SK-N-SH (cell line): ENCODE data around the gene CD69. TPM values are rescaled to one million over a fixed set of nuclear protein-coding genes. Genes with fewer than 3 reads are reported as not detected.
"Not testable (repeated sequence)": the region's sequence is repeated elsewhere in the genome, so short reads cannot be mapped to it uniquely, and the experiment has no call there.

Experiments used
- CTCF ChIA-PET: fragments of 300-600, 350-600 bp; formaldehyde crosslinking; extraction: SDS; loops from one replicate; lab custom pipeline; 2021; lab: Yijun Ruan, JAX
- POLR2A ChIA-PET: fragments of 350-600 bp; sonication (Branson Sonifier 250); formaldehyde crosslinking; extraction: SDS; loops from one replicate; lab custom pipeline; 2020; ENCODE audit warnings: antibody characterized with exemption, inconsistent platforms; lab: Yijun Ruan, JAX
- DNase-seq: peaks from one replicate; pipeline ENCODE4 v3.0.0; 2012
- H2AFZ ChIP-seq: fragments of 200-600 bp; sonication (generic); 2 replicates; pipeline ENCODE4 v1.8.1; 2016; ENCODE audit warnings: antibody characterized with exemption, mild to moderate bottlenecking, low read depth
- H3F3A ChIP-seq: fragments of 200-600 bp; sonication (generic); replicated peaks from 2 replicates; pipeline ENCODE3; 2016; ENCODE audit warnings: antibody characterized with exemption, mild to moderate bottlenecking; ENCODE audit not compliant: insufficient read depth
- H3K27ac ChIP-seq, 2 experiments: fragments of 200-500 bp in 1 of 2; fragments of 200-600 bp in 1 of 2; sonication (Bioruptor generic) in 1 of 2; sonication (generic), shearing (Covaris generic) in 1 of 2; 2 replicates each; pipeline versions ENCODE4 v1.5.1 to v1.6.1; 2014 to 2016; ENCODE audit warnings: low read depth in 2 of 2, inconsistent platforms in 1 of 2, low read length in 1 of 2, mild to moderate bottlenecking in 1 of 2, mixed read lengths in 1 of 2
- H3K27me3 ChIP-seq: fragments of 200-600 bp; sonication (generic), shearing (Covaris generic); 2 replicates; pipeline ENCODE4 v1.6.1; 2016; ENCODE audit warnings: mixed run types; ENCODE audit not compliant: insufficient read depth
- H3K36me3 ChIP-seq, 2 experiments: fragments of 200-500 bp in 1 of 2; fragments of 200-600 bp in 1 of 2; sonication (Bioruptor generic) in 1 of 2; sonication (generic) in 1 of 2; replicated peaks in 1 of 2; 2 replicates each; pipeline versions ENCODE3 to v1.5.1; 2014 to 2016; ENCODE audit warnings: low read length in 1 of 2, mild to moderate bottlenecking in 1 of 2; ENCODE audit not compliant: insufficient read depth in 2 of 2, control insufficient read depth in 1 of 2
- H3K4me1 ChIP-seq, 2 experiments: fragments of 200-500 bp in 1 of 2; fragments of 200-600 bp in 1 of 2; sonication (Bioruptor generic) in 1 of 2; sonication (generic), shearing (Covaris generic) in 1 of 2; 2 replicates each; pipeline versions ENCODE4 v1.5.1 to v1.6.1; 2014 to 2016; ENCODE audit warnings: low read depth in 1 of 2, low read length in 1 of 2, mixed run types in 1 of 2; ENCODE audit not compliant: insufficient read depth in 2 of 2, control insufficient read depth in 1 of 2
- H3K4me2 ChIP-seq: fragments of 200-600 bp; sonication (generic), shearing (Covaris generic); 2 replicates; pipeline ENCODE4 v1.6.1; 2017; ENCODE audit warnings: mixed run types
- H3K4me3 ChIP-seq, 2 experiments: fragments of 200-500 bp in 1 of 2; fragments of 200-600 bp in 1 of 2; sonication (Bioruptor generic) in 1 of 2; sonication (generic), shearing (Covaris generic) in 1 of 2; 2 replicates each; pipeline versions ENCODE4 v1.5.1 to v1.8.1; 2014 to 2016; ENCODE audit warnings: low read depth in 2 of 2, inconsistent platforms in 1 of 2, low read length in 1 of 2, mild to moderate bottlenecking in 1 of 2, mixed read lengths in 1 of 2, moderate library complexity in 1 of 2
- H3K79me2 ChIP-seq: fragments of 200-600 bp; sonication (generic); 2 replicates; pipeline ENCODE4 v1.8.1; 2017; ENCODE audit warnings: mild to moderate bottlenecking; ENCODE audit not compliant: insufficient read depth
- H3K9ac ChIP-seq: fragments of 200-600 bp; sonication (generic); 2 replicates; pipeline ENCODE4 v1.6.1; 2017; ENCODE audit warnings: mixed run types
- H3K9me2 ChIP-seq: fragments of 200-600 bp; sonication (generic); 2 replicates; pipeline ENCODE4 v1.6.1; 2017; ENCODE audit warnings: mixed run types
- H3K9me3 ChIP-seq: fragments of 200-600 bp; sonication (generic); 2 replicates; pipeline ENCODE4 v1.6.1; 2017; ENCODE audit warnings: mixed run types, mild to moderate bottlenecking, moderate library complexity
- H4K20me1 ChIP-seq: fragments of 200-600 bp; sonication (generic); 2 replicates; pipeline ENCODE4 v1.6.1; 2017; ENCODE audit warnings: mild to moderate bottlenecking, mixed run types; ENCODE audit not compliant: insufficient read depth
- CTCF ChIP-seq: fragments of 200-600 bp; sonication (generic); IDR thresholded peaks from 2 replicates; pipeline ENCODE4 v1.6.1; 2017; ENCODE audit warnings: antibody characterized with exemption, mild to moderate bottlenecking, moderate library complexity
- ELF1 ChIP-seq: IDR thresholded peaks from 2 replicates; pipeline ENCODE4 v1.4.0; 2012
- FOXM1 ChIP-seq: IDR thresholded peaks from 2 replicates; pipeline ENCODE4 v1.4.0; 2012; ENCODE audit warnings: low read depth, mild to moderate bottlenecking
- GABPA ChIP-seq: IDR thresholded peaks from 2 replicates; pipeline ENCODE4 v1.4.0; 2012; ENCODE audit warnings: low read depth, mild to moderate bottlenecking
- IRF3 ChIP-seq: fragments of 150-350 bp; IDR thresholded peaks from 2 replicates; pipeline ENCODE4 v1.6.1; 2016; ENCODE audit warnings: mild to moderate bottlenecking, low read depth, low read length
- JUND ChIP-seq: IDR thresholded peaks from 2 replicates; pipeline ENCODE4 v1.4.0; 2012
- NFIC ChIP-seq: IDR thresholded peaks from 2 replicates; pipeline ENCODE4 v1.4.0; 2012; ENCODE audit warnings: borderline replicate concordance
- NRF1 ChIP-seq: IDR thresholded peaks from 2 replicates; pipeline ENCODE4 v1.6.1; 2012; ENCODE audit warnings: low read depth, mild to moderate bottlenecking, low read length
- PBX3 ChIP-seq: IDR thresholded peaks from 2 replicates; pipeline ENCODE4; 2012
- POLR2AphosphoS5 ChIP-seq: IDR thresholded peaks from 2 replicates; pipeline ENCODE4 v1.6.1; 2012; ENCODE audit warnings: low read depth, low read length
- RFX5 ChIP-seq: IDR thresholded peaks from 2 replicates; pipeline ENCODE4 v1.6.1; 2012; ENCODE audit warnings: mild to moderate bottlenecking, improper control_type of control experiment, low read length
- RXRA ChIP-seq: IDR thresholded peaks from 2 replicates; pipeline ENCODE4 v1.4.0; 2012; ENCODE audit warnings: low read depth, mild to moderate bottlenecking, borderline replicate concordance
- TAF1 ChIP-seq: IDR thresholded peaks from 2 replicates; pipeline ENCODE4 v1.6.1; 2012; ENCODE audit warnings: low read depth, mild to moderate bottlenecking, low read length, moderate library complexity, borderline replicate concordance
- ZBTB33 ChIP-seq: IDR thresholded peaks from 2 replicates; pipeline ENCODE4 v1.4.0; 2012; ENCODE audit warnings: low read depth, borderline replicate concordance
- WGBS: methylation state at CpG from one replicate; pipeline ENCODE4 v1.1.6; 2017; ENCODE audit warnings: low lambda C conversion rate; 5-methylcytosine and 5-hydroxymethylcytosine counted together
- polyA plus RNA-seq, 3 experiments: library from polyadenylated mRNA; depleted of rRNA; stranded (reverse); fragments of >200 nt; gene quantifications; 2 replicates each; pipeline ENCODE4 v1.2.3, GENCODE V29; 2012
- TF ChIP-seq, protein P1 (sequence below): IDR thresholded peaks from 2 replicates; pipeline ENCODE4 v1.6.1; 2012; ENCODE audit warnings: mild to moderate bottlenecking, low read depth, low read length, moderate library complexity
- TF ChIP-seq, protein P2 (sequence below): fragments of 150-350 bp; IDR thresholded peaks from 2 replicates; pipeline ENCODE4 v1.6.1; 2017; ENCODE audit warnings: antibody characterized with exemption, low read length, low read depth, borderline replicate concordance

CD69 gene
- polyA plus RNA-seq, 1 of the 3 experiments (the other 2 are of a cell fraction), result not detected

- ChIA-PET CTCF (interaction anchor here (1.2 to 3.8 kb wide), 3 partner anchors 72 to 376 kb away, joined by 3 to 32 read pairs (median 12); no protein-coding TSS in a partner anchor), POLR2A (no interaction called here)
- Histone ChIP-seq H3K4me3 (no peak overlapping the region), H3K79me2 (no peaks in the 10 kb centered on the region), H2AFZ (no peak overlapping the region), H3K27ac (no peak overlapping the region), H3K9me2 (no peaks in the 10 kb centered on the region), H3K27me3 (no peaks in the 10 kb centered on the region; the same call in 1 of the 2 replicates), H3K4me2 (no peak overlapping the region), H3K4me1 (no peaks in the 10 kb centered on the region), H3K9me3 (no peaks in the 10 kb centered on the region), H3K36me3 (no peaks in the 10 kb centered on the region), H3K9ac (no peak overlapping the region), H4K20me1 (no peaks in the 10 kb centered on the region), H3F3A (no peaks in the 10 kb centered on the region)
- DNase-seq, result no peak
- no peak for TF ChIP-seq FOXM1
- no peak for TF ChIP-seq CTCF
- no peak for TF ChIP-seq ELF1
- TF ChIP-seq POLR2AphosphoS5, result no peak
- TF ChIP-seq NFIC, result no peak
- no peak for TF ChIP-seq NRF1
- TF ChIP-seq IRF3, result no peak
- no peak for TF ChIP-seq RFX5
- TF ChIP-seq PBX3, result no peak
- TF ChIP-seq RXRA, result no peak
- TF ChIP-seq, protein P1, sequence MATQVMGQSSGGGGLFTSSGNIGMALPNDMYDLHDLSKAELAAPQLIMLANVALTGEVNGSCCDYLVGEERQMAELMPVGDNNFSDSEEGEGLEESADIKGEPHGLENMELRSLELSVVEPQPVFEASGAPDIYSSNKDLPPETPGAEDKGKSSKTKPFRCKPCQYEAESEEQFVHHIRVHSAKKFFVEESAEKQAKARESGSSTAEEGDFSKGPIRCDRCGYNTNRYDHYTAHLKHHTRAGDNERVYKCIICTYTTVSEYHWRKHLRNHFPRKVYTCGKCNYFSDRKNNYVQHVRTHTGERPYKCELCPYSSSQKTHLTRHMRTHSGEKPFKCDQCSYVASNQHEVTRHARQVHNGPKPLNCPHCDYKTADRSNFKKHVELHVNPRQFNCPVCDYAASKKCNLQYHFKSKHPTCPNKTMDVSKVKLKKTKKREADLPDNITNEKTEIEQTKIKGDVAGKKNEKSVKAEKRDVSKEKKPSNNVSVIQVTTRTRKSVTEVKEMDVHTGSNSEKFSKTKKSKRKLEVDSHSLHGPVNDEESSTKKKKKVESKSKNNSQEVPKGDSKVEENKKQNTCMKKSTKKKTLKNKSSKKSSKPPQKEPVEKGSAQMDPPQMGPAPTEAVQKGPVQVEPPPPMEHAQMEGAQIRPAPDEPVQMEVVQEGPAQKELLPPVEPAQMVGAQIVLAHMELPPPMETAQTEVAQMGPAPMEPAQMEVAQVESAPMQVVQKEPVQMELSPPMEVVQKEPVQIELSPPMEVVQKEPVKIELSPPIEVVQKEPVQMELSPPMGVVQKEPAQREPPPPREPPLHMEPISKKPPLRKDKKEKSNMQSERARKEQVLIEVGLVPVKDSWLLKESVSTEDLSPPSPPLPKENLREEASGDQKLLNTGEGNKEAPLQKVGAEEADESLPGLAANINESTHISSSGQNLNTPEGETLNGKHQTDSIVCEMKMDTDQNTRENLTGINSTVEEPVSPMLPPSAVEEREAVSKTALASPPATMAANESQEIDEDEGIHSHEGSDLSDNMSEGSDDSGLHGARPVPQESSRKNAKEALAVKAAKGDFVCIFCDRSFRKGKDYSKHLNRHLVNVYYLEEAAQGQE, result no peak
- TF ChIP-seq JUND, result no peak
- no peak for TF ChIP-seq GABPA
- no peak for TF ChIP-seq TAF1
- TF ChIP-seq, protein P2, sequence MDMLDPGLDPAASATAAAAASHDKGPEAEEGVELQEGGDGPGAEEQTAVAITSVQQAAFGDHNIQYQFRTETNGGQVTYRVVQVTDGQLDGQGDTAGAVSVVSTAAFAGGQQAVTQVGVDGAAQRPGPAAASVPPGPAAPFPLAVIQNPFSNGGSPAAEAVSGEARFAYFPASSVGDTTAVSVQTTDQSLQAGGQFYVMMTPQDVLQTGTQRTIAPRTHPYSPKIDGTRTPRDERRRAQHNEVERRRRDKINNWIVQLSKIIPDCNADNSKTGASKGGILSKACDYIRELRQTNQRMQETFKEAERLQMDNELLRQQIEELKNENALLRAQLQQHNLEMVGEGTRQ, result no peak
- no peak for TF ChIP-seq ZBTB33
These were observed 54.5 kb downstream of the CD69 start for GRCh38 chr12:9706086-9706685.

- DNase-seq, H4K20me1 ChIP-seq, H3K79me2 ChIP-seq, H3F3A ChIP-seq, H3K4me1 ChIP-seq, POLR2A ChIA-PET, H3K9me2 ChIP-seq, CTCF ChIA-PET, H2AFZ ChIP-seq, H3K27ac ChIP-seq, H3K9ac ChIP-seq, H3K36me3 ChIP-seq, H3K27me3 ChIP-seq, H3K9me3 ChIP-seq, H3K4me2 ChIP-seq, H3K4me3 ChIP-seq: not testable (repeated sequence)
- 11% methylated on average over 5 of the region's 5 CpGs for WGBS
These were observed 56.1 kb downstream of the CD69 start for GRCh38 chr12:9704561-9704960.
